Neural progenitor cell (in vitro differentiated cells): ENCODE measurements around the gene ANKRD39. TPM values are rescaled to one million over a fixed set of nuclear protein-coding genes. Genes with fewer than 3 reads are reported as not detected.
"Not testable (repeated sequence)": the region's sequence is repeated elsewhere in the genome, so short reads cannot be mapped to it uniquely, and the experiment has no call there.

ENCODE experiments used
- DNase-seq: peaks from one replicate; pipeline ENCODE4 v3.0.0-alpha.2; 2016; ENCODE audit warnings: low spot score
- H2AFZ ChIP-seq: fragments of 200-600 bp; sonication (generic); replicated peaks from 2 replicates; pipeline ENCODE4 v1.6.1; 2016; ENCODE audit warnings: antibody characterized with exemption
- H3F3A ChIP-seq: fragments of 200-600 bp; sonication (generic); 2 replicates; pipeline ENCODE4 v1.6.1; 2016; ENCODE audit warnings: antibody characterized with exemption, low read depth
- H3K27ac ChIP-seq: fragments of 200-600 bp; sonication (generic); 2 replicates; pipeline ENCODE4 v1.5.1; 2016; ENCODE audit warnings: mild to moderate bottlenecking
- H3K27me3 ChIP-seq: fragments of 200-600 bp; sonication (generic); 2 replicates; pipeline ENCODE4 v1.6.1; 2016; ENCODE audit warnings: mild to moderate bottlenecking, moderate library complexity
- H3K36me3 ChIP-seq: fragments of 200-600 bp; sonication (generic); 2 replicates; pipeline ENCODE4 v1.5.1; 2016
- H3K4me1 ChIP-seq: fragments of 200-600 bp; sonication (generic); 2 replicates; pipeline ENCODE4 v1.6.1; 2016; ENCODE audit warnings: mixed run types
- H3K4me2 ChIP-seq: fragments of 200-600 bp; sonication (generic); 2 replicates; pipeline ENCODE4 v1.6.1; 2016
- H3K4me3 ChIP-seq: fragments of 200-600 bp; sonication (generic); 2 replicates; pipeline ENCODE4 v1.5.1; 2016
- H3K79me2 ChIP-seq: fragments of 200-600 bp; sonication (generic); 2 replicates; pipeline ENCODE4 v1.6.1; 2016; ENCODE audit warnings: low read depth
- H3K9ac ChIP-seq: fragments of 200-600 bp; sonication (generic); 2 replicates; pipeline ENCODE4 v1.6.1; 2016
- H3K9me3 ChIP-seq: fragments of 200-600 bp; sonication (generic); 2 replicates; pipeline ENCODE4 v1.5.1; 2016; ENCODE audit warnings: low read depth
- H4K20me1 ChIP-seq: fragments of 200-600 bp; sonication (generic); 2 replicates; pipeline ENCODE4 v1.6.1; 2016; ENCODE audit warnings: low read depth
- H3K27ac Mint-ChIP-seq: 3 replicates; pipeline ENCODE4 v1.8.0; 2021; ENCODE audit warnings: mixed read lengths
- H3K27me3 Mint-ChIP-seq: 2 replicates; pipeline ENCODE4 v1.8.0; 2022; ENCODE audit warnings: low read depth, mild to moderate bottlenecking, inconsistent platforms, moderate library complexity, mixed read lengths; ENCODE audit not compliant: insufficient read depth
- H3K36me3 Mint-ChIP-seq: 3 replicates; pipeline ENCODE4 v1.8.0; 2021; ENCODE audit warnings: mixed read lengths
- H3K4me1 Mint-ChIP-seq: 3 replicates; pipeline ENCODE4 v1.8.0; 2021; ENCODE audit warnings: mixed read lengths
- H3K4me3 Mint-ChIP-seq: 3 replicates; pipeline ENCODE4 v1.8.0; 2021; ENCODE audit warnings: mild to moderate bottlenecking, moderate library complexity, mixed read lengths
- H3K9me3 Mint-ChIP-seq: 3 replicates; pipeline ENCODE4 v1.8.0; 2020; ENCODE audit warnings: mixed read lengths
- CTCF ChIP-seq: fragments of 200-600 bp; sonication (generic); IDR thresholded peaks from 2 replicates; pipeline ENCODE4 v1.5.1; 2017; ENCODE audit warnings: antibody characterized with exemption, mild to moderate bottlenecking
- EZH2 ChIP-seq: fragments of 200-600 bp; sonication (generic); IDR thresholded peaks from 2 replicates; pipeline ENCODE4 v1.6.1; 2017; ENCODE audit warnings: antibody characterized with exemption, mild to moderate bottlenecking, moderate library complexity
- EZH2phosphoT487 ChIP-seq: fragments of 200-600 bp; sonication (generic); IDR thresholded peaks from 2 replicates; pipeline ENCODE4 v1.6.1; 2017; ENCODE audit warnings: antibody characterized with exemption
- total RNA-seq: library from RNA; depleted of rRNA; stranded (reverse); fragments of >200 nt; gene quantifications from 2 replicates; pipeline ENCODE4 v1.2.3, GENCODE V29; 2015; ENCODE audit warnings: low replicate concordance

ANKRD39 gene
- total RNA-seq, 1 donor from 2014 or later: 4.0 TPM

GRCh38 chr2:96863575-96864342, 5.9 kb upstream of the ANKRD39 start:
- no peak overlapping the region for H3K4me3 ChIP-seq
- peaks cover 84% of the 10 kb centered on the region for H4K20me1 ChIP-seq

GRCh38 chr2:96863056-96863455, 5.2 kb upstream of the ANKRD39 start:
- Mint-ChIP-seq H3K27me3 (peaks cover 11% of the 10 kb centered on the region), H3K36me3 (peaks cover 16% of the 10 kb centered on the region), H3K4me1 (peaks cover 29% of the 10 kb centered on the region)
- H3K27ac Mint-ChIP-seq, H3K27me3 ChIP-seq, H2AFZ ChIP-seq, H3K4me3 ChIP-seq, H3K9ac ChIP-seq, H3K27ac ChIP-seq, H3K4me3 Mint-ChIP-seq, H3K4me2 ChIP-seq, DNase-seq, H3K9me3 Mint-ChIP-seq, H3K36me3 ChIP-seq, H3K9me3 ChIP-seq: not testable (repeated sequence)
- peaks cover 14% of the 10 kb centered on the region for H3K4me1 ChIP-seq
- peaks cover 86% of the 10 kb centered on the region for H4K20me1 ChIP-seq
- H3K79me2 ChIP-seq: peaks cover 34% of the 10 kb centered on the region
- H3F3A ChIP-seq: peaks cover 37% of the 10 kb centered on the region

More at GRCh38 chr2:96863575-96864342, 5.9 kb upstream of the ANKRD39 start:
- Mint-ChIP-seq H3K9me3 (no peaks in the 10 kb centered on the region), H3K36me3 (peaks cover 16% of the 10 kb centered on the region), H3K4me1 (peaks cover 28% of the 10 kb centered on the region), H3K4me3 (no peak overlapping the region), H3K27ac (no peak overlapping the region), H3K27me3 (peaks cover 11% of the 10 kb centered on the region)
- Histone ChIP-seq H3K9me3 (no peaks in the 10 kb centered on the region), H2AFZ (no peak overlapping the region), H3K79me2 (peaks cover 41% of the 10 kb centered on the region), H3K27ac (no peak overlapping the region), H3F3A (peaks cover 30% of the 10 kb centered on the region), H3K4me1 (peaks cover 13% of the 10 kb centered on the region), H3K4me2 (no peak overlapping the region), H3K36me3 (no peaks in the 10 kb centered on the region), H3K9ac (no peak overlapping the region), H3K27me3 (no peaks in the 10 kb centered on the region)
- DNase-seq: no peak
- TF ChIP-seq EZH2: no peak
- no peak for TF ChIP-seq EZH2phosphoT487
- no peak for TF ChIP-seq CTCF

GRCh38 chr2:96861074-96861473, 3.3 kb upstream of the ANKRD39 start:
- Mint-ChIP-seq H3K4me3 (no peak overlapping the region), H3K9me3 (no peaks in the 10 kb centered on the region), H3K4me1 (peaks cover 33% of the 10 kb centered on the region), H3K27me3 (peaks cover 12% of the 10 kb centered on the region), H3K36me3 (peaks cover 16% of the 10 kb centered on the region), H3K27ac (no peak overlapping the region)
- TF ChIP-seq CTCF (no peak), EZH2phosphoT487 (no peak), EZH2 (no peak)
- Histone ChIP-seq H3F3A (peaks cover 39% of the 10 kb centered on the region), H3K4me1 (peaks cover 10% of the 10 kb centered on the region), H3K27ac (no peak overlapping the region), H4K20me1 (peaks cover 66% of the 10 kb centered on the region), H2AFZ (no peak overlapping the region), H3K9ac (no peak overlapping the region), H3K36me3 (no peaks in the 10 kb centered on the region), H3K4me3 (no peak overlapping the region), H3K9me3 (no peaks in the 10 kb centered on the region), H3K27me3 (no peaks in the 10 kb centered on the region), H3K4me2 (no peak overlapping the region), H3K79me2 (peaks cover 30% of the 10 kb centered on the region)
- no peak for DNase-seq
